Neural progenitor cell (in vitro differentiated cells): ENCODE results near the gene SLC26A6. TPM values are rescaled to one million over a fixed set of nuclear protein-coding genes. Genes with fewer than 3 reads are reported as not detected.

Experiments used
- DNase-seq: peaks from one replicate; pipeline ENCODE4 v3.0.0-alpha.2; 2016; ENCODE audit warnings: low spot score
- H2AFZ ChIP-seq: fragments of 200-600 bp; sonication (generic); replicated peaks from 2 replicates; pipeline ENCODE4 v1.6.1; 2016; ENCODE audit warnings: antibody characterized with exemption
- H3F3A ChIP-seq: fragments of 200-600 bp; sonication (generic); 2 replicates; pipeline ENCODE4 v1.6.1; 2016; ENCODE audit warnings: antibody characterized with exemption, low read depth
- H3K27ac ChIP-seq: fragments of 200-600 bp; sonication (generic); 2 replicates; pipeline ENCODE4 v1.5.1; 2016; ENCODE audit warnings: mild to moderate bottlenecking
- H3K27me3 ChIP-seq: fragments of 200-600 bp; sonication (generic); 2 replicates; pipeline ENCODE4 v1.6.1; 2016; ENCODE audit warnings: mild to moderate bottlenecking, moderate library complexity
- H3K36me3 ChIP-seq: fragments of 200-600 bp; sonication (generic); 2 replicates; pipeline ENCODE4 v1.5.1; 2016
- H3K4me1 ChIP-seq: fragments of 200-600 bp; sonication (generic); 2 replicates; pipeline ENCODE4 v1.6.1; 2016; ENCODE audit warnings: mixed run types
- H3K4me2 ChIP-seq: fragments of 200-600 bp; sonication (generic); 2 replicates; pipeline ENCODE4 v1.6.1; 2016
- H3K4me3 ChIP-seq: fragments of 200-600 bp; sonication (generic); 2 replicates; pipeline ENCODE4 v1.5.1; 2016
- H3K79me2 ChIP-seq: fragments of 200-600 bp; sonication (generic); 2 replicates; pipeline ENCODE4 v1.6.1; 2016; ENCODE audit warnings: low read depth
- H3K9ac ChIP-seq: fragments of 200-600 bp; sonication (generic); 2 replicates; pipeline ENCODE4 v1.6.1; 2016
- H3K9me3 ChIP-seq: fragments of 200-600 bp; sonication (generic); 2 replicates; pipeline ENCODE4 v1.5.1; 2016; ENCODE audit warnings: low read depth
- H4K20me1 ChIP-seq: fragments of 200-600 bp; sonication (generic); 2 replicates; pipeline ENCODE4 v1.6.1; 2016; ENCODE audit warnings: low read depth
- H3K27ac Mint-ChIP-seq: 3 replicates; pipeline ENCODE4 v1.8.0; 2021; ENCODE audit warnings: mixed read lengths
- H3K27me3 Mint-ChIP-seq: 2 replicates; pipeline ENCODE4 v1.8.0; 2022; ENCODE audit warnings: low read depth, mild to moderate bottlenecking, inconsistent platforms, moderate library complexity, mixed read lengths; ENCODE audit not compliant: insufficient read depth
- H3K36me3 Mint-ChIP-seq: 3 replicates; pipeline ENCODE4 v1.8.0; 2021; ENCODE audit warnings: mixed read lengths
- H3K4me1 Mint-ChIP-seq: 3 replicates; pipeline ENCODE4 v1.8.0; 2021; ENCODE audit warnings: mixed read lengths
- H3K4me3 Mint-ChIP-seq: 3 replicates; pipeline ENCODE4 v1.8.0; 2021; ENCODE audit warnings: mild to moderate bottlenecking, moderate library complexity, mixed read lengths
- H3K9me3 Mint-ChIP-seq: 3 replicates; pipeline ENCODE4 v1.8.0; 2020; ENCODE audit warnings: mixed read lengths
- CTCF ChIP-seq: fragments of 200-600 bp; sonication (generic); IDR thresholded peaks from 2 replicates; pipeline ENCODE4 v1.5.1; 2017; ENCODE audit warnings: antibody characterized with exemption, mild to moderate bottlenecking
- EZH2 ChIP-seq: fragments of 200-600 bp; sonication (generic); IDR thresholded peaks from 2 replicates; pipeline ENCODE4 v1.6.1; 2017; ENCODE audit warnings: antibody characterized with exemption, mild to moderate bottlenecking, moderate library complexity
- EZH2phosphoT487 ChIP-seq: fragments of 200-600 bp; sonication (generic); IDR thresholded peaks from 2 replicates; pipeline ENCODE4 v1.6.1; 2017; ENCODE audit warnings: antibody characterized with exemption
- total RNA-seq: library from RNA; depleted of rRNA; stranded (reverse); fragments of >200 nt; gene quantifications from 2 replicates; pipeline ENCODE4 v1.2.3, GENCODE V29; 2015; ENCODE audit warnings: low replicate concordance

SLC26A6 gene
- total RNA-seq, 1 donor from 2014 or later = 42.5 TPM

- H2AFZ ChIP-seq = no peak overlapping the region
- H3K4me1 ChIP-seq = peaks cover 7% of the 10 kb centered on the region
- peaks cover 20% of the 10 kb centered on the region for H3K4me1 Mint-ChIP-seq
- no peak for DNase-seq
- H3K27me3 Mint-ChIP-seq = peaks cover 12% of the 10 kb centered on the region
- no peak overlapping the region for H3K9ac ChIP-seq
- H3K36me3 Mint-ChIP-seq = peaks cover 26% of the 10 kb centered on the region
- peak overlapping the region; percentile 95 for H3K4me2 ChIP-seq
- H3K27me3 ChIP-seq = no peaks in the 10 kb centered on the region
- no peaks in the 10 kb centered on the region for H3K36me3 ChIP-seq
- peaks cover 48% of the 10 kb centered on the region for H4K20me1 ChIP-seq
- H3K4me3 ChIP-seq = peak overlapping the region; percentile 54
- no peak overlapping the region for H3K27ac ChIP-seq
- H3K27ac Mint-ChIP-seq = no peak overlapping the region
- H3K79me2 ChIP-seq = peaks cover 13% of the 10 kb centered on the region
- peak overlapping the region; percentile 46 for H3K4me3 Mint-ChIP-seq
- peaks cover 3% of the 10 kb centered on the region for H3K9me3 Mint-ChIP-seq
- H3F3A ChIP-seq = peaks cover 46% of the 10 kb centered on the region
- no peak for TF ChIP-seq EZH2phosphoT487
- H3K9me3 ChIP-seq = no peaks in the 10 kb centered on the region
Observed at GRCh38 chr3:48660800-48661400, 25.6 kb upstream of the SLC26A6 start.

GRCh38 chr3:48656841-48657281, 21.6 kb upstream of the SLC26A6 start:
- Histone ChIP-seq H3K79me2 (peaks cover 13% of the 10 kb centered on the region), H3K9ac (no peak overlapping the region), H2AFZ (no peak overlapping the region), H3K27me3 (peaks cover 8% of the 10 kb centered on the region), H3K36me3 (no peaks in the 10 kb centered on the region), H3F3A (peaks cover 35% of the 10 kb centered on the region), H4K20me1 (peaks cover 61% of the 10 kb centered on the region), H3K9me3 (no peaks in the 10 kb centered on the region), H3K4me2 (peak overlapping the region; percentile 75), H3K4me1 (peaks cover 13% of the 10 kb centered on the region), H3K4me3 (no peak overlapping the region), H3K27ac (no peak overlapping the region)
- DNase-seq = no peak
- Mint-ChIP-seq H3K36me3 (peaks cover 42% of the 10 kb centered on the region), H3K9me3 (peaks cover 3% of the 10 kb centered on the region), H3K4me1 (peaks cover 14% of the 10 kb centered on the region), H3K27me3 (peaks cover 14% of the 10 kb centered on the region), H3K27ac (no peak overlapping the region), H3K4me3 (peak overlapping the region; percentile 43)
- TF ChIP-seq CTCF (no peak), EZH2 (no peak), EZH2phosphoT487 (no peak)

- Histone ChIP-seq H3K9me3 (no peaks in the 10 kb centered on the region), H3K4me2 (peak overlapping the region; percentile 75), H3K27ac (no peak overlapping the region), H3K36me3 (no peaks in the 10 kb centered on the region), H3K4me1 (peaks cover 11% of the 10 kb centered on the region), H3K27me3 (peaks cover 8% of the 10 kb centered on the region), H3K79me2 (peaks cover 13% of the 10 kb centered on the region), H4K20me1 (peaks cover 56% of the 10 kb centered on the region), H2AFZ (peak overlapping the region; percentile 89), H3K9ac (no peak overlapping the region), H3F3A (peaks cover 33% of the 10 kb centered on the region), H3K4me3 (peak overlapping the region; percentile 51)
- Mint-ChIP-seq H3K4me3 (peak overlapping the region; percentile 43), H3K4me1 (peaks cover 13% of the 10 kb centered on the region), H3K9me3 (peaks cover 3% of the 10 kb centered on the region), H3K27ac (no peak overlapping the region), H3K36me3 (peaks cover 42% of the 10 kb centered on the region), H3K27me3 (peaks cover 14% of the 10 kb centered on the region)
- peak; percentile 76 for TF ChIP-seq CTCF
- no peak for TF ChIP-seq EZH2phosphoT487
- TF ChIP-seq EZH2 = no peak
- DNase-seq = peak; percentile 95
Observed at GRCh38 chr3:48656061-48656840, 21.0 kb upstream of the SLC26A6 start.
